Measurements from ENCODE around the gene PSMD5.

The PSMD5 gene

GRCh38 chr9:120807607-120808379 is 34.9 kb downstream of the PSMD5 start:
- TF ChIP-seq FOXP2 (optimal IDR thresholded peaks at IDR 0.05; ENCODE audit: borderline replicate concordance, extremely low read depth, extremely low read length, insufficient read depth): no peak
- TF ChIP-seq REST (IDR thresholded peaks at IDR 0.05; ENCODE audit: insufficient read depth in 1 of 2, low read depth in 2 of 2, low read length in 2 of 2): no peak
- no peak for TF ChIP-seq TAF1 (IDR thresholded peaks at IDR 0.05; ENCODE audit: borderline replicate concordance, insufficient read depth, low read length)
- no peak for TF ChIP-seq SIN3A (IDR thresholded peaks at IDR 0.05; ENCODE audit: borderline replicate concordance, insufficient read depth, low read length)
- TF ChIP-seq POLR2AphosphoS5 (IDR thresholded peaks at IDR 0.05; ENCODE audit: low read depth, low read length): no peak

- TF ChIP-seq FOXP2 (optimal IDR thresholded peaks at IDR 0.05; ENCODE audit: borderline replicate concordance, extremely low read depth, extremely low read length, insufficient read depth) (no peak), REST (IDR thresholded peaks at IDR 0.05; ENCODE audit: insufficient read depth in 1 of 2, low read depth in 2 of 2, low read length in 2 of 2) (no peak), POLR2AphosphoS5 (IDR thresholded peaks at IDR 0.05; ENCODE audit: low read depth, low read length) (no peak), SIN3A (IDR thresholded peaks at IDR 0.05; ENCODE audit: borderline replicate concordance, insufficient read depth, low read length) (no peak), TAF1 (IDR thresholded peaks at IDR 0.05; ENCODE audit: borderline replicate concordance, insufficient read depth, low read length) (no peak)
These were observed 41.3 kb downstream of the PSMD5 start for GRCh38 chr9:120801441-120801840.

GRCh38 chr9:120792898-120793765 is 49.6 kb downstream of the PSMD5 start, which contains the start of gene FBXW2:
Gene FBXW2, minus strand, starts transcription at chr9:120793416. Its CDS starts 5,158 bp downstream, at chr9:120788258.
- peak; percentile 86 for TF ChIP-seq FOXP2 (optimal IDR thresholded peaks at IDR 0.05; ENCODE audit: borderline replicate concordance, extremely low read depth, extremely low read length, insufficient read depth)
- TF ChIP-seq REST (IDR thresholded peaks at IDR 0.05; ENCODE audit: insufficient read depth in 1 of 2, low read depth in 2 of 2, low read length in 2 of 2): peak in 1 of 2 experiments; percentile 47; a peak in 2 of 4 replicates
- peak; percentile 86 for TF ChIP-seq POLR2AphosphoS5 (IDR thresholded peaks at IDR 0.05; ENCODE audit: low read depth, low read length)
- TF ChIP-seq TAF1 (IDR thresholded peaks at IDR 0.05; ENCODE audit: borderline replicate concordance, insufficient read depth, low read length): peak; percentile 71; the same call in 1 of the 2 replicates
- peak; percentile 70; the same call in 1 of the 2 replicates for TF ChIP-seq SIN3A (IDR thresholded peaks at IDR 0.05; ENCODE audit: borderline replicate concordance, insufficient read depth, low read length)

GRCh38 chr9:120791161-120791560 is 51.6 kb downstream of the PSMD5 start:
- TF ChIP-seq POLR2AphosphoS5 (IDR thresholded peaks at IDR 0.05; ENCODE audit: low read depth, low read length): no peak

GRCh38 chr9:120787933-120788332 is 54.8 kb downstream of the PSMD5 start:
- TF ChIP-seq FOXP2 (optimal IDR thresholded peaks at IDR 0.05; ENCODE audit: borderline replicate concordance, extremely low read depth, extremely low read length, insufficient read depth): no peak
- TF ChIP-seq POLR2AphosphoS5 (IDR thresholded peaks at IDR 0.05; ENCODE audit: low read depth, low read length): no peak
- TF ChIP-seq TAF1 (IDR thresholded peaks at IDR 0.05; ENCODE audit: borderline replicate concordance, insufficient read depth, low read length): no peak
- no peak for TF ChIP-seq SIN3A (IDR thresholded peaks at IDR 0.05; ENCODE audit: borderline replicate concordance, insufficient read depth, low read length)
- no peak for TF ChIP-seq REST (IDR thresholded peaks at IDR 0.05; ENCODE audit: insufficient read depth in 1 of 2, low read depth in 2 of 2, low read length in 2 of 2)

Measured in PFSK-1 (cell line).